Cerebellar cortex (tissue), 1 donor: ENCODE results near the gene TBX1.

Source experiments
- DNase-seq: peaks from one replicate; pipeline ENCODE4 v3.0.0-alpha.2; 2015; ENCODE audit warnings: low spot score

The TBX1 gene

GRCh38 chr22:19753996-19754700 is 6.4 kb upstream of the TBX1 start:
- DNase-seq = no peak

GRCh38 chr22:19754701-19755144 is 5.9 kb upstream of the TBX1 start:
- no peak for DNase-seq

GRCh38 chr22:19755145-19755710 is 5.3 kb upstream of the TBX1 start:
- no peak for DNase-seq

- DNase-seq = no peak
These were observed 4.8 kb upstream of the TBX1 start for GRCh38 chr22:19755722-19756287.

- peak; percentile 40 for DNase-seq
These were observed 4.1 kb upstream of the TBX1 start for GRCh38 chr22:19756288-19757128.

DNA sequence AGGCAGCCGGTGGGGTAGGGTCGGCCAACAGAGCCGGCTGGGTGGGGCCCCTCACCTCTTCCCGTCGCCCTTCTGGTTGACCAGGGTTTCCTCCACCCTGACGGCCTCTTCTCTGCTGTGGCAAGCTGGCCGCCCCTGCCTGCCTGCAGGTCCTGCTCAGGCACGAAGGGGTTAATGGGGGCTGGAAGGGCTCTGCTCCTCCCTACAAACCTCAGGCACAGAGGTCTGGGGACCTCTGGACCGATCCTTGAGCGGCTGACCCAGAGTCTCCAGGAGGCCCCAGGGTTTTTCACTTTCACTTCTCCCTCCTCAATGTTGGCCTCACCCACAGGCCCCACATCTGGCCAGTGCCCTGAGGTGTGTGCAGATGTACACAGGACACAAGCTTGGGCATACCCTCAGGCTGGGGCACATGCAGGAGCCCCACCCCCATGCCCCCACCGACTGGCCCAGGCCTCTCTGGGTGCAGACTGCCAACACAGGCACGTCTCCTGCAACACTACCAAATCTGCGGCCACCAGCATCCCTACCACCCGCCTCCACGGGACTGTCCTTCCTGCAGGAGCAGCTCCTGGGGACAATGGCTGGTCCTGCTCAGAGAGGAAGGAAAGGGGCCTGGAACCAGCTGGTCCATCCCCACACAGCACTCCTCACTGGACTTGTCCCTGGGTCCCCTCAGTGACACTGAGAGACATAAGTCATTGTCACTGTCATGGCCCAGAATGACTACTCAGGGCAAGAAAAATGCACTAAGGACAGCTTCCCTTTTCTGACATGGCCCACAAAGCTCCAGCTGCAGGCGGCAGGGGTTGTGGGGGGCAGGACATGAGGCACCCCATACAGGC is 3.2 kb upstream of the TBX1 start:
- peak; percentile 46 for DNase-seq

- DNase-seq = peak; percentile 20
These were observed 2.3 kb upstream of the TBX1 start for GRCh38 chr22:19757985-19758895.

- no peak for DNase-seq
These were observed 1.6 kb upstream of the TBX1 start for GRCh38 chr22:19758896-19759426.

GRCh38 chr22:19759427-19760057 is 1.0 kb upstream of the TBX1 start:
- no peak for DNase-seq

DNA sequence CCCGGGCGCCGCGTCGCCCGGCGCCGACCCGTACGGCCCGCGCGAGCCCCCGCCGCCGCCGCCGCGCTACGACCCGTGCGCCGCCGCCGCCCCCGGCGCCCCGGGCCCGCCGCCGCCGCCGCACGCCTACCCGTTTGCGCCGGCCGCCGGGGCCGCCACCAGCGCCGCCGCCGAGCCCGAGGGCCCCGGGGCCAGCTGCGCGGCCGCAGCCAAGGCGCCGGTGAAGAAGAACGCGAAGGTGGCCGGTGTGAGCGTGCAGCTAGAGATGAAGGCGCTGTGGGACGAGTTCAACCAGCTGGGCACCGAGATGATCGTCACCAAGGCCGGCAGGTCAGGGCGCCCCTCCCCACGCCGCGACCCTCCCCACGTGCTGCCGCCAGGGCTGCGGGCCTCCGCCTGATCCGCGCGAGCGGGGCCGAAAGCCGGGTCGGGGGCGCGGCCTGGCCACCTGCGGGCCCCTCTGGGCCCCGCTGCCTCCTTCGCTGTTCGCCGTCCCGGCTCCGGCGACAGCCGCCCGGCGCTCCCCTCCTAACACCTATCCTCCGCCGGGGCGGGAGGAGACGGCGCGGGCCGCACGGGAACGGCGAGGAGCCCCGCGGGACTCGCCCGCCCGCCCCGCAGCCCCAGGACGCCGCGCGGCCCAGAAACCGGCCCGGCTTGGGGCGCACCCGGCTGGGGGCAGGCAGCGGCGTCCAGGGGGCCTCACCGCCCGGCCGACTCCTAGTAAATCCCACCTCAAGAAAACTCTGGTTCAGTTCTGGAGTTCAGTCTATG is 560 bp downstream of the TBX1 start:
- no peak for DNase-seq

DNA sequence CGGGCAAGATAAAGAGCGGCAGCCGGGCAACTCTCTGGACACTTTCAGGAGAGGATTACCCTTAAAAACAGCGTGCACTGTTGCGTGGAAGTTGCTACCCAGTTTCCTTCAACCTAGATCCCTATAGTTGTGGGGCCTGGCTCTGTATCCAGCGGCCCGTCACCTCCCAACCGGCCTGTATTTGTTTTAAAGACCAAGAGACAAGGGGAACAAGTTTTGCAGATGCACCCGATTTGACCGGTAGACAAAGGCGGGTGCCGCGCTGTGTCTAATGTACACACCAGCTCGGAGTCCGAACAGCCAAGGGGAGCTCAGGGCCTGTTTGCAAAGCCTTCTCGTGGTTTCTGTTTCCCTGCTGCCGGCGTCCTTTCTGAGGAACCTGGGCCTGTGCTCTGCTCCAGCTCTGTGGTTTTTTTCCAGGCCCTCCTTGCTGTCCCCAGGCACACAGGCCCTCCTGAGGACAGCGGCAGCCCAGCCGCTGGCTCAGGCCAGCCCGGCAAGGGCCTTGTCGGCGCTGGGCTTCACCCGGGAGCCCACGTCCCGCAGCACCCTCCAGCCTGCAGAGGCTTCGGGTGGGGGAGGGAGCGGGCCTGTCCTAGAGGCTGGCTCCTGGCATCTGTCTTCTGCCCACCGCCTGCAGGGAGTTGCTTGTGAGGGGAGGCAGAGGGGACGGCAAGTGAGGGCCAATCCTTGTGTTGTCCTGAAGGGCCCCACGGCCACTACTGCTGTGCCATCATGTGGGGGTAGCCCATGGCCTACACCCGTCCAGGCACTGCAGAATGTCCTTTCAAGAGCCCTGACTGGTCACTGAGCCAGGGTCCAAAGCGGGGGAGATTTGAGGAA is 1.4 kb downstream of the TBX1 start:
- no peak for DNase-seq

GRCh38 chr22:19762568-19763457 is 2.2 kb downstream of the TBX1 start:
- DNase-seq = no peak

GRCh38 chr22:19763458-19764298 is 3.1 kb downstream of the TBX1 start:
- DNase-seq = no peak

GRCh38 chr22:19764299-19764593 is 3.7 kb downstream of the TBX1 start:
- DNase-seq = no peak

DNA sequence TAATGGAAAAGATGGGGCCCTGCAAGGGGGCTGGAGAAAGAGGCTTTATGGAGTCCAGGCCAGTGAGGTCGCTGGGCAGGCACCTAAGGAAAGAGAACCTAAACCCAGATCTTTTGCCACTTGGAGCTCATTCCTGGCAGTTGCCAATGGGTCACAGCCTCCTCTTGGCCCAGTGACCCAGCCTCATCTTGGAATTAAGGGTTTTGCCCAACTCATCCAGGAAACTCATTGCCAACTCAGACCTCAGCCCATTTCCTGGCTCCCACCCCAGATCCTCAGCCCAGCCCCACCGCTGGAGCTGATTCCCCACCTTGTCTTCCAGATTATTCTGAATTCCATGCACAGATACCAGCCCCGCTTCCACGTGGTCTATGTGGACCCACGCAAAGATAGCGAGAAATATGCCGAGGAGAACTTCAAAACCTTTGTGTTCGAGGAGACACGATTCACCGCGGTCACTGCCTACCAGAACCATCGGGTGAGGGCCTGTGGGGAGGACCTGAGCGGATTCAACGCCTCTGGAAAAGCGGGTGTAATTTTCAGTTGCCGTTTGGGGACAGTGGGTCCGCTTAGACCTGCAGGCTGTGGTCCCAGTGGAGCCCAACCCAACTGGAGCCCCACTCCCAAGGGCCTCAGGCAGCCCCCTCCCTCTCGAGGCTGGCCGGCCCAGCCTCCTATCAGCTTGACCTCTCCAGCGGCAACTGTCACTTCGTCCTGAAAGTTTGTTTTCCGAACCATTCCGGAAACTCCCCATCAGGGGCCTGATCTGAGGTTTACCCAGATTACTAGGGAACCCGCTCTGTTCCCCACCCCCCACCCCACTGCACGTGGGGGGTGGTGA is 4.3 kb downstream of the TBX1 start:
- DNase-seq = no peak
